Adrenal gland (tissue), 12 donors: ENCODE data around the gene APCDD1. TPM values are rescaled to one million over a fixed set of nuclear protein-coding genes. Genes with fewer than 3 reads are reported as not detected.

Source experiments
- DNase-seq, 7 donors: peaks; one replicate each; pipeline ENCODE4 v3.0.0-alpha.2; 2019 to 2020
- H3K27ac ChIP-seq, 5 donors: fragments of 200-600 bp; sonication (generic) in 4 of 5; 1 replicate in 3 of 5; 2 replicates in 2 of 5; pipeline versions ENCODE4 v1.5.1 to v1.8.0; 2016 to 2020; ENCODE audit warnings: mild to moderate bottlenecking in 1 of 5
- H3K27me3 ChIP-seq: fragments of 200-600 bp; 2 replicates; pipeline ENCODE4 v1.8.0; 2021
- H3K36me3 ChIP-seq, 2 donors: fragments of 200-600 bp; replicated peaks in 1 of 2; 1 replicate in 1 of 2; 2 replicates in 1 of 2; pipeline versions ENCODE4 v1.5.1 to v1.8.0; 2018 to 2022
- H3K4me1 ChIP-seq, 2 donors: fragments of 200-600 bp; replicated peaks in 1 of 2; 1 replicate in 1 of 2; 2 replicates in 1 of 2; pipeline versions ENCODE4 v1.5.1 to v1.8.0; 2018 to 2021
- H3K4me3 ChIP-seq, 4 donors: fragments of 200-600 bp; sonication (generic) in 3 of 4; one replicate each; pipeline ENCODE4 v1.5.1; 2016 to 2018
- H3K9me3 ChIP-seq, 3 donors: fragments of 200-600 bp; sonication (generic) in 1 of 3; replicated peaks in 1 of 3; 1 replicate in 2 of 3; 2 replicates in 1 of 3; pipeline versions ENCODE4 v1.5.1 to v1.8.0; 2016 to 2021
- CTCF ChIP-seq, 6 experiments: fragments of 450-650 bp in 4 of 6; fragments of 200-600 bp in 2 of 6; sonication (generic) in 1 of 6; IDR thresholded peaks; 1 replicate in 5 of 6; 2 replicates in 1 of 6; pipeline versions ENCODE4 v1.5.1 to v1.8.0; 2016 to 2021; ENCODE audit warnings: antibody characterized with exemption in 6 of 6, mild to moderate bottlenecking in 2 of 6, moderate library complexity in 1 of 6
- POLR2A ChIP-seq, 2 donors: fragments of 450-650 bp; IDR thresholded peaks; one replicate each; pipeline ENCODE4 v1.6.1; 2017; ENCODE audit warnings: antibody characterized with exemption in 2 of 2, mild to moderate bottlenecking in 2 of 2, moderate library complexity in 1 of 2
- WGBS, 4 donors: extraction: QIAGEN DNeasy Blood & Tissue Kit in 2 of 4; methylation state at CpG; one replicate each; pipeline versions ENCODE4 v1.1.5 to v1.1.7; 2013 to 2017; 5-methylcytosine and 5-hydroxymethylcytosine counted together
- intact Hi-C, 2 donors: fragments of 100-400 bp; cut with DNase I; formaldehyde crosslinking; loops; one replicate each; pipeline versions ENCODE4 v1.14.1 to v1.15.0; 2022 to 2023
- polyA plus RNA-seq, 3 donors: library from polyadenylated mRNA; stranded (reverse); fragments of 200-250 nt in 2 of 3; fragments of 350-450 nt in 1 of 3; fragmentation: Illumina TruSeq in 1 of 3; extraction: RNeasy Lipid Tissue Mini Kit (QIAGEN cat#74804) in 1 of 3; gene quantifications; one replicate each; pipeline ENCODE4 v1.2.3, GENCODE V29; 2013 to 2014
- total RNA-seq, 9 donors: library from RNA; depleted of rRNA in 4 of 9; stranded (reverse); fragments of >200 nt in 4 of 9; fragments of 120-200 nt in 1 of 9; fragmentation: NEBNext Ultra II Directional in 1 of 9; extraction: Animal tissue kit (Norgen Biotek cat#: 25700) in 1 of 9; gene quantifications; one replicate each; pipeline versions ENCODE4 v1.1.0 to v1.2.4, GENCODE V29; 2013 to 2023
- donor health status: healthy with polysubstance abuse.
- donor health status: Bipolar disorder and iron deficiency.
- donor health status: DM: yes; HTN: yes; CAD: no.
- donor health status: DM: no; HTN: no; CAD: no.
- donor health status: DM: no; HTN: no; CAD: no.
- donor health status: DM: yes; HTN: yes; CAD: no.

Gene APCDD1
- total and polyA plus RNA-seq, 12 donors: 7.1 to 62.2 (median 21.9) TPM

- no peaks in the 10 kb centered on the region for H3K9me3 ChIP-seq
- WGBS, 4 donors: 84 to 92% (median 88%) methylated on average over 7 of the region's 7 CpGs
- no peak overlapping the region for H3K27ac ChIP-seq
- no peak overlapping the region for H3K4me3 ChIP-seq
- H3K36me3 ChIP-seq: no peaks in the 10 kb centered on the region
- DNase-seq: no peak
- intact Hi-C loops: no loop called here
- no peaks in the 10 kb centered on the region for H3K4me1 ChIP-seq
- TF ChIP-seq POLR2A (IDR thresholded peaks at IDR 0.05): no peak
- no peak for TF ChIP-seq CTCF (IDR thresholded peaks at IDR 0.05)
- no peaks in the 10 kb centered on the region for H3K27me3 ChIP-seq
Measured at GRCh38 chr18:10408131-10408530, 46.3 kb upstream of the APCDD1 start.

- H3K4me3 ChIP-seq: no peak overlapping the region
- intact Hi-C loops: no loop called here
- no peak for DNase-seq
- H3K4me1 ChIP-seq: no peaks in the 10 kb centered on the region
- no peaks in the 10 kb centered on the region for H3K9me3 ChIP-seq
- no peak overlapping the region for H3K27ac ChIP-seq
- TF ChIP-seq POLR2A (IDR thresholded peaks at IDR 0.05) (no peak), CTCF (IDR thresholded peaks at IDR 0.05) (no peak)
- H3K36me3 ChIP-seq: no peaks in the 10 kb centered on the region
- no peaks in the 10 kb centered on the region for H3K27me3 ChIP-seq
Measured at GRCh38 chr18:10409041-10409440, 45.4 kb upstream of the APCDD1 start.

DNA sequence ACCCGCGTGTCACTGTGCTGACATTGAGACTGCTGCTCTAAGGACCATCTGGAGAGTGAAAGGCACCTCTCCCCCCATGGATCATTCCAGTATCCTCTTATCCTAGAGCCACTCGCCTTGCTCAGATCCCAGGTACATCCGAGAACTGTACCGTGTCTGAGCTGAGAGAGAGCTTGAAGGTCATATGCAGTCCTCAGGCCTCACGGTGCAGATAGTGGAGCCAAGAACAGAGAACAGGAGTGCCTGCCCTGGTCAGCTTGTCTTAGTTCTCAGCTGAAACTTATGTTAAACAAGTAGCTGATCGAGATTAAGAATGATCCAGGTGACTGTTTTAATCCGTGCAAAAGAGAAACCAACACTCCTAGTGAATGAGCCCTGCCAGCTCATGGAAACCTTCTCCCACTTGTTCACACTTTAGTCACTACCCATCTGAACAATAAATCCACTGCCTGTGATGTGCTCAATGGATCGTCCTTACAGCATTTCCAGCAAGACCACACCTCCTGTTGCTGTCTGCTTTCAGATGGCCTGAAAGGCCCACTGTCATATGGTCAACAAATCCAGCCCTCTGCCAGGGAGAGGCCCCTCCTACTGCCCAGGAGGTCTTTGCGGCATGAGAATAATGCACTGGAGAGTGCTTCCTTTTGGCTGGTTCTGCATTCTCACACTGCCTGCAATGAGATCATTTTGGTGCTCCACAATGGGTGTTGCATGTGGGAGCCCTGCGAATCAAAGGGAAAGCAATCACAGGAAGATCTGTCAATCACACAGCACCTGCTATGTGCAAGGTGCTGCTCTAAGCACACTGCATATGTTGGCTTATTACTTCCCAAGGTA, 43.7 kb upstream of the APCDD1 start:
- TF ChIP-seq POLR2A (IDR thresholded peaks at IDR 0.05): no peak
- no peak for TF ChIP-seq CTCF (IDR thresholded peaks at IDR 0.05)
- no peak for DNase-seq
- Histone ChIP-seq H3K4me1 (no peaks in the 10 kb centered on the region), H3K36me3 (no peaks in the 10 kb centered on the region), H3K27me3 (no peaks in the 10 kb centered on the region), H3K9me3 (no peaks in the 10 kb centered on the region), H3K27ac (no peak overlapping the region), H3K4me3 (no peak overlapping the region)
- intact Hi-C loops: no loop called here
- 60 to 74% (median 66%) methylated on average over 7 to 11 of the region's 11 CpGs for WGBS, 4 donors

GRCh38 chr18:10412933-10413332, 41.5 kb upstream of the APCDD1 start:
- WGBS, 4 donors: 88 to 95% (median 92%) methylated on average over 5 of the region's 5 CpGs
- no peaks in the 10 kb centered on the region for H3K9me3 ChIP-seq
- no peaks in the 10 kb centered on the region for H3K27me3 ChIP-seq
- H3K4me1 ChIP-seq: no peaks in the 10 kb centered on the region
- H3K36me3 ChIP-seq: no peaks in the 10 kb centered on the region
- no peak for DNase-seq
- no peak overlapping the region for H3K27ac ChIP-seq
- intact Hi-C loops: no loop called here
- H3K4me3 ChIP-seq: no peak overlapping the region
- TF ChIP-seq POLR2A (IDR thresholded peaks at IDR 0.05): no peak
- TF ChIP-seq CTCF (IDR thresholded peaks at IDR 0.05): no peak
